Naive thymus-derived CD8-positive, alpha-beta T cell (primary cell): ENCODE data around the gene IL1R2. TPM values are rescaled to one million over a fixed set of nuclear protein-coding genes. Genes with fewer than 3 reads are reported as not detected.

Source experiments
- ATAC-seq, 2 donors: fragments of 150-1000 bp; cut with Tn5 transposase in 1 of 2; sonication (Bioruptor Pico), chemical (Tn5 transposase) in 1 of 2; 1 replicate in 1 of 2; 2 replicates in 1 of 2; pipeline ENCODE4 v1.10.0; 2021; ENCODE audit warnings: mild to moderate bottlenecking in 2 of 2, moderate library complexity in 2 of 2
- POLR2A ChIA-PET: fragments of 350-600 bp; sonication (Branson Sonifier 250); formaldehyde crosslinking; loops from one replicate; lab custom pipeline; 2021; ENCODE audit warnings: antibody characterized with exemption; lab: Charles Lee
- DNase-seq, 10 donors: peaks; one replicate each; pipeline versions ENCODE4 v3.0.0 to v3.0.0-alpha.2; 2020 to 2022
- H3K27ac Mint-ChIP-seq, 10 donors: one replicate each; pipeline ENCODE4 v1.8.0; 2020 to 2022; ENCODE audit warnings: mild to moderate bottlenecking in 10 of 10, mixed read lengths in 10 of 10, moderate library complexity in 4 of 10, inconsistent platforms in 1 of 10
- H3K27me3 Mint-ChIP-seq, 5 donors: one replicate each; pipeline ENCODE4 v1.8.0; 2021 to 2022; ENCODE audit warnings: mixed read lengths in 5 of 5
- H3K36me3 Mint-ChIP-seq, 3 donors: one replicate each; pipeline ENCODE4 v1.8.0; 2020 to 2022; ENCODE audit warnings: mixed read lengths in 3 of 3, mild to moderate bottlenecking in 2 of 3, inconsistent platforms in 1 of 3
- H3K4me1 Mint-ChIP-seq, 4 donors: one replicate each; pipeline ENCODE4 v1.8.0; 2021 to 2022; ENCODE audit warnings: mixed read lengths in 4 of 4
- H3K4me3 Mint-ChIP-seq, 10 donors: one replicate each; pipeline ENCODE4 v1.8.0; 2020 to 2022; ENCODE audit warnings: mild to moderate bottlenecking in 10 of 10, mixed read lengths in 10 of 10, moderate library complexity in 6 of 10, inconsistent platforms in 1 of 10
- H3K9me3 Mint-ChIP-seq, 9 donors: one replicate each; pipeline ENCODE4 v1.8.0; 2020 to 2022; ENCODE audit warnings: mixed read lengths in 9 of 9, mild to moderate bottlenecking in 3 of 9, inconsistent platforms in 1 of 9, moderate library complexity in 1 of 9
- polyA plus RNA-seq, 3 donors: library from polyadenylated mRNA; unstranded; fragments of 300-500 nt; fragmentation: Illumina TruSeq; gene quantifications; one replicate each; pipeline ENCODE4 v1.2.3, GENCODE V29; 2021
- total RNA-seq, 8 experiments: library from RNA in 2 of 8; stranded (reverse) in 2 of 8; gene quantifications; one replicate each; pipeline ENCODE4 v1.2.3 and lab custom pipeline; 2021 to 2026

Gene IL1R2
- total and polyA plus RNA-seq, 5 experiments from 2014 or later = not detected

GRCh38 chr2:101961338-101962191, 30.2 kb upstream of the IL1R2 start:
- no peak overlapping the region for H3K4me3 Mint-ChIP-seq
- DNase-seq = no peak
- POLR2A ChIA-PET = no interaction called here
- H3K27me3 Mint-ChIP-seq = peaks cover 0 to 2% (median 0%) of the 10 kb centered on the region in 5 donors
- peaks cover 0 to 6% (median 2%) of the 10 kb centered on the region in 4 donors for H3K4me1 Mint-ChIP-seq
- peaks cover 2 to 23% (median 11%) of the 10 kb centered on the region in 3 donors for H3K36me3 Mint-ChIP-seq
- peak overlapping the region in 1 of 10 donors; percentile 53 for H3K27ac Mint-ChIP-seq
- ATAC-seq = no peak
- H3K9me3 Mint-ChIP-seq = peaks cover 0 to 20% (median 10%) of the 10 kb centered on the region in 9 donors

GRCh38 chr2:101962309-101962708, 29.5 kb upstream of the IL1R2 start:
- Mint-ChIP-seq H3K27ac (no peak overlapping the region), H3K9me3 (peaks cover 0 to 14% (median 8%) of the 10 kb centered on the region in 9 donors), H3K27me3 (peaks cover 0 to 2% (median 0%) of the 10 kb centered on the region in 5 donors), H3K4me3 (no peak overlapping the region), H3K36me3 (peaks cover 2 to 16% (median 7%) of the 10 kb centered on the region in 3 donors), H3K4me1 (peaks cover 0 to 6% (median 2%) of the 10 kb centered on the region in 4 donors)
- ATAC-seq = no peak
- POLR2A ChIA-PET = no interaction called here
- no peak for DNase-seq

DNA sequence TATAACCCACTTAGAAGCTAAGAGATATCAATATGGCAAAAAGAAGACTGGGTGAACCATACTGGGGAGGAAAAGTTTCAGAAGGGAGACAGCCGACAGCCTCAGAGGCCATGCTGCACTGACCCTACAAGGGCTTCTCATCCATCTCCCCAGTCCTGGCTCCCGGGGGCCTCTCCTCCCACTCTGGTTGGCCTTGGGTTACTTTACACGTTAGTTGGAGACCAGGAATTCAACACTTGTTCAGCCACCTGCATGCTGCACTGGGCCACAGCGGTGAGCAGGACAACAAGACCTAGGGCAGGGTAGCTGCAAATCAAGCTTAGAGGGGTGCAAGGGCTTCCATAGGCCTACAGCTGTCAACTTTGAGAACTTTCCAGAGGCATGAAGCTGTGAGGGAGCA, 28.6 kb upstream of the IL1R2 start:
- DNase-seq (no peak), ATAC-seq (no peak)
- peaks cover 0 to 6% (median 2%) of the 10 kb centered on the region in 4 donors for H3K4me1 Mint-ChIP-seq
- peaks cover 0 to 5% (median under 1%) of the 10 kb centered on the region in 9 donors for H3K9me3 Mint-ChIP-seq
- peaks cover 0 to 2% (median 0%) of the 10 kb centered on the region in 5 donors for H3K27me3 Mint-ChIP-seq
- H3K4me3 Mint-ChIP-seq = no peak overlapping the region
- peak overlapping the region in 1 of 10 donors; percentile 67 for H3K27ac Mint-ChIP-seq
- POLR2A ChIA-PET = no interaction called here
- peaks cover 0 to 7% (median 0%) of the 10 kb centered on the region in 3 donors for H3K36me3 Mint-ChIP-seq

DNA sequence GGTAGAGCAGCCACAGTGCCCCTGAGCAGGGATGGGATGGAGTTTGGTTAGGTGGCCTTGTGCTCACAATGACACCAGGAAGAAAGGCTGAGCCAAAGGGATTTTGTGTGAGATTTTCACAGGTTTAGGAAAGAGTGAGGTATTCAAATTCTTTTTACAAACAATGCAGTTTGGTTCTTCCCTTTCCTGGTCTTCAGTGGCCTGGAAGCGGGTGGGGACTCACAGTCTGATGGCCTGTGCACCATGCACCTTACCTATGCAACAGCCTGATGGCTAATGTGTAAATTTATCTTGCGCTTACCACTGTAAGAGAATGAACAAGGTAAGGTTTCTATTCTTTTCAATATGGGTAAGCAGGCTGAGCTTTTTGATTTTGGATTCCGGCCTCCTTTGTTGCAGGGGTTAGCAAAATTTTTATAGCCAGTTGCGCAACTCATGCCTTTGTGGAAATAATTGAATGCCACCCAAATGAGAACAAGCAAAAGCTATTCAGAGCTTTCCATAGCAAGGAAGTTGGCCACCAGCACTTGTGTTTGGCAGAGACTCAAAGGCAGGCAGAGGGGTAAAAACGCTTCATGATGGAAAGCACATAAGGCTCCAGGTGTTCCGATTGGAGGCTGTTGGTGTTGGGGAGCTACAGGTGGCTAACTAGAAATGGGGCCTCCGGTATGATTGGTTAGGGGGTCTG, 23.8 kb upstream of the IL1R2 start:
- DNase-seq (no peak), ATAC-seq (no peak)
- Mint-ChIP-seq H3K36me3 (peaks cover 0 to 31% (median 20%) of the 10 kb centered on the region in 3 donors), H3K9me3 (peaks cover 0 to 30% (median 17%) of the 10 kb centered on the region in 9 donors), H3K27ac (no peak overlapping the region), H3K4me1 (peaks cover 0 to 6% (median 2%) of the 10 kb centered on the region in 4 donors), H3K27me3 (peaks cover 0 to 3% (median 0%) of the 10 kb centered on the region in 5 donors), H3K4me3 (no peak overlapping the region)
- POLR2A ChIA-PET = no interaction called here

DNA sequence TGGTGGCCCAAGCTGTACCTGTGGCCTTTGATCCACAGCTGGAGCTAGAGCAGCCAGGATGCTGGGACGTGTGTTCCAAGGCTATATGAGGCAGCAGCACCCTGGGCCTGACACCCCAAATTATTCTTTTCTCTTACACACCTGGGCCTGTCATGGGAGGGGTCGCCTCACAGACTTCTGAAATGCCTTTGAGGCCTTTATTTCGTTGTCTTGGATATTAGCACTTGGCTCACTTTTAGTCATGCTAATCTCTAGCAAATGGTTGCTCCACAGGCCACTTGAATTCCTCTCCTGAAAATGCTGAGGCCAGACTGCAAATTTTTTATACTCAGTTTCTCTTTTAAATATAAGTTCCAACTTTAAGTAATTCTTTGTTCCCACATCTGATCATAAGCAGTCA, 22.0 kb upstream of the IL1R2 start:
- H3K9me3 Mint-ChIP-seq = peaks cover 0 to 36% (median 19%) of the 10 kb centered on the region in 9 donors
- ATAC-seq (no peak), DNase-seq (no peak)
- peaks cover 0 to 3% (median 0%) of the 10 kb centered on the region in 5 donors for H3K27me3 Mint-ChIP-seq
- POLR2A ChIA-PET = no interaction called here
- H3K4me3 Mint-ChIP-seq = no peak overlapping the region
- H3K27ac Mint-ChIP-seq = no peak overlapping the region
- H3K36me3 Mint-ChIP-seq = peaks cover 0 to 31% (median 20%) of the 10 kb centered on the region in 3 donors
- H3K4me1 Mint-ChIP-seq = peaks cover 0 to 5% (median 2%) of the 10 kb centered on the region in 4 donors

DNA sequence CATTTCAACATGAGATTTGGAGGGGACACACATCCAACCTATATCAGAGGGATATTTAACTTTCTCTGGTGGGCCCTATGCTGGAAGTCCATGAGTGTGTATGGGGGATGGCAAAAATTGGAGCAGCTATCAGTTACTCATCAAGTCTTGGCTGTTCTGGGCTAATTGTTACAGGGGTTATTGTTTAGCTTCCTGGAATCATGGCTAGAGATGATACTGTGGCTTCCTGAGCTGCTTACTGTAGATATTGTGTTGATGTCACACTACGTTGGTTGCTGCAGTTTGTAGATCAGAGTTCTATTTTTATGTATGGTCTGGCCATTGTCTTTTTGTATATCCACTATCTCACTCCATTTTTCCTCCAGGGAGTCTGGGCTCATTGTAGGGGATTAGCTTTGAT, 20.9 kb upstream of the IL1R2 start:
- DNase-seq = no peak
- H3K36me3 Mint-ChIP-seq = peaks cover 0 to 31% (median 20%) of the 10 kb centered on the region in 3 donors
- peaks cover 0 to 2% (median 0%) of the 10 kb centered on the region in 5 donors for H3K27me3 Mint-ChIP-seq
- no peak overlapping the region for H3K4me3 Mint-ChIP-seq
- H3K27ac Mint-ChIP-seq = no peak overlapping the region
- no peaks in the 10 kb centered on the region for H3K4me1 Mint-ChIP-seq
- peaks cover 0 to 36% (median 19%) of the 10 kb centered on the region in 9 donors for H3K9me3 Mint-ChIP-seq
- ATAC-seq = no peak
- POLR2A ChIA-PET = no interaction called here

GRCh38 chr2:101971836-101972235, 19.9 kb upstream of the IL1R2 start:
- Mint-ChIP-seq H3K9me3 (peaks cover 0 to 36% (median 19%) of the 10 kb centered on the region in 9 donors), H3K27ac (no peak overlapping the region), H3K4me1 (no peaks in the 10 kb centered on the region), H3K4me3 (no peak overlapping the region), H3K36me3 (peaks cover 0 to 31% (median 20%) of the 10 kb centered on the region in 3 donors), H3K27me3 (peaks cover 0 to 2% (median 0%) of the 10 kb centered on the region in 5 donors)
- DNase-seq = no peak
- no peak for ATAC-seq
- POLR2A ChIA-PET = no interaction called here

GRCh38 chr2:101972621-101973434, 18.9 kb upstream of the IL1R2 start:
- H3K4me3 Mint-ChIP-seq = no peak overlapping the region

DNA sequence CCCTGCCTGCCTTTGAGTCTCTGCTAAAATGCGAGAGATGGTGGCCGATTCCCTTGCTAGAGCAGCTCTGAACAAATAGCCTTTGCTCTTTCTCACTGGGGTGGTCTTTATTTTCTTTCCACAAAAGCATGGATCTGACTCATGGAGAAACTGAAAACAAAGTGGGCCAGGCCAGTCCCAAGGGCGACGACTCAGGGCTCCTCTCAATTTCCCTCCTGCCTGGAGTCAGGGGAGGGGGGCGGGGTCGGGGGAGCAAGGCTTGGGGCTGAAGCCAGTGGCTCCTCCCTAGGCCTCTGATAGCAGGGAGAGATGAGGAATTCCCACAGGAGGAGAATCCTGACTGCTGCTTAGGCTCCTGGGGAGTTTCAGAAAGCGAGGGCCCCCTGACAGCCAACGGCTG, 17.1 kb upstream of the IL1R2 start:
- POLR2A ChIA-PET = no interaction called here
- no peak for ATAC-seq
- H3K9me3 Mint-ChIP-seq = peaks cover 0 to 36% (median 14%) of the 10 kb centered on the region in 9 donors
- H3K27me3 Mint-ChIP-seq = peaks cover 0 to 2% (median 0%) of the 10 kb centered on the region in 5 donors
- no peak overlapping the region for H3K4me3 Mint-ChIP-seq
- DNase-seq = no peak
- H3K36me3 Mint-ChIP-seq = peaks cover 0 to 29% (median 20%) of the 10 kb centered on the region in 3 donors
- no peak overlapping the region for H3K27ac Mint-ChIP-seq
- H3K4me1 Mint-ChIP-seq = no peaks in the 10 kb centered on the region

More at GRCh38 chr2:101972621-101973434, 18.9 kb upstream of the IL1R2 start:
- Mint-ChIP-seq H3K27ac (no peak overlapping the region), H3K4me1 (no peaks in the 10 kb centered on the region), H3K36me3 (peaks cover 0 to 31% (median 20%) of the 10 kb centered on the region in 3 donors), H3K9me3 (peaks cover 0 to 36% (median 19%) of the 10 kb centered on the region in 9 donors), H3K27me3 (peaks cover 0 to 2% (median 0%) of the 10 kb centered on the region in 5 donors)
- ATAC-seq (no peak), DNase-seq (no peak)
- POLR2A ChIA-PET = no interaction called here

DNA sequence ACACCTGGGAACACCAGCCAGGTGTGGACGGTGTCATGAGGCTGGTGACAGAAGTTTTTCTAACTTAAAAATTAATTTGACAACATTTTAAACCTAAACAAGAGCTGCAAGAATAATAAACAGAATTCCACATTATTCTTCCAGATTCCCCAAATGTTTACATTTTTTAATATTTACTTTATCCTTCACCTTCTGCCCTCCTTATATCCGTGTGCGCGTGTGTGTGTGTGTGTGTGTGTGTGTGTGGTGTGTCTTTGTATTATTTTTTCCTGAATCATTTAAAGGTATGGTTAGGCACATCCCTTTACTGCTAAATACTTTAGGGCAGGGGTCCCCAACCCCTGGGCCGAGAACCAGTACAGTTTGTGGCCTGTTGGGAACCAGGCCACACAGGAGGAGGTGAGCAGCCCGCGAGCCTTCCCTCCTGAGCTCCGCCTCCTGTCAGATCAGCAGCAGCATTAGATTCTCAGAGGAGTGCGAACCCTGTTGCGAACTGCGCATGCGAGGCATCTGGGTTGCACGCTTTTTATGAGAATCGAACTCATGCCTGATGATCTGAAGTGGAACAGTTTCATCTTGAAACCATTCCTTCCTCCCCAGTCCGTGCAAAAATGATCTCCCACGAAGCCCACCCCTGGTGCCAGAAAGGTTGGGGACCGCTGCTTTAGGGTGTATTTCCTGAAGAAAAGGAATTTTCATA, 16.4 kb upstream of the IL1R2 start:
- POLR2A ChIA-PET = no interaction called here

GRCh38 chr2:101976891-101977290, 14.9 kb upstream of the IL1R2 start:
- peaks cover 0 to 16% (median 5%) of the 10 kb centered on the region in 9 donors for H3K9me3 Mint-ChIP-seq

More for the DNA sequence above, 16.4 kb upstream of the IL1R2 start:
- Mint-ChIP-seq H3K27ac (no peak overlapping the region), H3K27me3 (peaks cover 0 to 2% (median 0%) of the 10 kb centered on the region in 5 donors), H3K9me3 (peaks cover 0 to 30% (median 14%) of the 10 kb centered on the region in 9 donors), H3K4me1 (no peaks in the 10 kb centered on the region), H3K36me3 (peaks cover 0 to 23% (median 14%) of the 10 kb centered on the region in 3 donors), H3K4me3 (no peak overlapping the region)
- DNase-seq (no peak), ATAC-seq (no peak)

More at GRCh38 chr2:101976891-101977290, 14.9 kb upstream of the IL1R2 start:
- ATAC-seq (no peak), DNase-seq (no peak)
- peaks cover 0 to 9% (median 6%) of the 10 kb centered on the region in 3 donors for H3K36me3 Mint-ChIP-seq
- H3K27ac Mint-ChIP-seq = peak overlapping the region in 1 of 10 donors; percentile 43
- H3K27me3 Mint-ChIP-seq = no peaks in the 10 kb centered on the region
- POLR2A ChIA-PET = no interaction called here
- no peak overlapping the region for H3K4me3 Mint-ChIP-seq
- H3K4me1 Mint-ChIP-seq = peaks cover 6 to 11% (median 8%) of the 10 kb centered on the region in 4 donors
